K562 (cell line): ENCODE data around the gene KLHL12. TPM values are rescaled to one million over a fixed set of nuclear protein-coding genes. Genes with fewer than 3 reads are reported as not detected.
A peak's percentile ranks its signal among the peaks of the same experiment; 100 is the strongest.

ENCODE experiments used
- ETV1 ChIP-seq: fragments of 450-650 bp; conservative IDR thresholded peaks from 2 replicates; pipeline ENCODE4 v1.6.1; 2016; ENCODE audit warnings: missing genetic modification characterization, control low read depth, low read depth, missing compliant biosample characterization
- IRF2 ChIP-seq: sonication (generic); formaldehyde crosslinking; IDR thresholded peaks from 2 replicates; pipeline ENCODE4 v1.8.1; 2022; ENCODE audit warnings: mild to moderate bottlenecking, missing genetic modification reagents
- MAFG ChIP-seq: fragments of 450-650 bp; conservative IDR thresholded peaks from 2 replicates; pipeline ENCODE4 v1.6.1; 2016; ENCODE audit warnings: missing genetic modification characterization, missing compliant biosample characterization
- NKRF ChIP-seq: fragments of 450-650 bp; IDR thresholded peaks from 2 replicates; pipeline ENCODE4 v1.6.1; 2016; ENCODE audit warnings: borderline replicate concordance
- TGIF2 ChIP-seq: sonication (generic); formaldehyde crosslinking; IDR thresholded peaks from 2 replicates; pipeline ENCODE4 v1.8.1; 2022; ENCODE audit warnings: mild to moderate bottlenecking, missing genetic modification reagents, moderate library complexity
- ZNF395 ChIP-seq: fragments of 200-800 bp; sonication (Bioruptor generic); IDR thresholded peaks from 2 replicates; pipeline ENCODE4 v1.6.1; 2017; ENCODE audit warnings: missing genetic modification characterization, missing compliant biosample characterization
- ZNF592 ChIP-seq: fragments of 450-650 bp; IDR thresholded peaks from 2 replicates; pipeline ENCODE4 v1.6.1; 2017; ENCODE audit warnings: antibody characterized with exemption, mild to moderate bottlenecking
- ZNF668 ChIP-seq: fragments of 250-450 bp; sonication (Bioruptor Pico); IDR thresholded peaks from 2 replicates; pipeline ENCODE4 v1.8.0; 2022; ENCODE audit warnings: mild to moderate bottlenecking, inconsistent platforms
- ZNF766 ChIP-seq: fragments of 200-800 bp; sonication (Bioruptor generic); conservative IDR thresholded peaks from 2 replicates; pipeline ENCODE4 v1.6.1; 2016; ENCODE audit warnings: missing genetic modification characterization, missing compliant biosample characterization
- polyA plus RNA-seq, 8 experiments: library from polyadenylated mRNA; depleted of rRNA in 4 of 8; stranded (reverse) in 5 of 8; unstranded in 3 of 8; fragments of >200 nt; fragmentation: Nextera tagmentation in 2 of 8; fragmentation: Illumina TruSeq in 1 of 8; extraction: Ambion mirVana in 2 of 8; extraction: Trizol in 1 of 8; gene quantifications; 2 replicates each; pipeline versions ENCODE4 v1.2.1 to v1.2.3, GENCODE V29; 2011 to 2014; ENCODE audit warnings: inconsistent platforms in 1 of 8, missing spikeins in 1 of 8
- total RNA-seq, 7 experiments: library from RNA; depleted of rRNA in 6 of 7; stranded (reverse); fragments of >200 nt in 6 of 7; fragmentation: Illumina TruSeq in 2 of 7; extraction: Trizol in 2 of 7; gene quantifications; 2 replicates each; pipeline versions ENCODE4 v1.2.1 to v1.2.3, GENCODE V29; 2011 to 2021; ENCODE audit warnings: low replicate concordance in 1 of 7
- TF ChIP-seq, protein P1 (sequence below), 2 experiments: fragments of 450-650 bp; IDR thresholded peaks; 2 replicates each; pipeline ENCODE4 v1.6.1; 2016; ENCODE audit warnings: mild to moderate bottlenecking in 2 of 2, borderline replicate concordance in 1 of 2, low read depth in 1 of 2, moderate library complexity in 1 of 2

Gene KLHL12
- total and polyA plus RNA-seq, 9 of the 15 experiments (the other 6 are each of a cell fraction or from before 2014, with no cell fraction given) = 23.1 to 85.1 (median 35.0) TPM

DNA sequence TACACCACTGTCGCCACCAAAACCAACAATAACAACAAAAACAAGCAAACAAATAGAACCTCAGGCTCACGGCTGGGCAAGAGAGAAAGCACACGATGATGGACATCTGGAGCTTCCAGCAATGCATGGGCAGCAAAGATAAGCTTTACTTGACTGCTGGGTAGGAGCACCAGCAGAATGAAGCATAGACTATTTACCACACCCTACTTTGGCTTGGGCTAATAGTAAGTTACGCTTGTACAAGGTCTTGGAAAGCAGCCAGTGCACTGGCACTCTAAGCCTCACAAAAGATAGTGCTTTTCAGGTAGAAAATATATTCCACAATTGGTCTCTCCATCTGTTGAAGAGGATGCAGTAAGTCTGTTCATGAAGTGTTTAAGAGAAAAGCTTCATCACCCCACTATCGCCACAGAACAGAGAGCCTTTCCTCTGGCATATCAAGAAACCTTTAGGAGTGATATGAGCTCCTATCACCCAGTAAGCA is 17.4 kb upstream of the KLHL12 start (continued):
- TF ChIP-seq, protein P1, sequence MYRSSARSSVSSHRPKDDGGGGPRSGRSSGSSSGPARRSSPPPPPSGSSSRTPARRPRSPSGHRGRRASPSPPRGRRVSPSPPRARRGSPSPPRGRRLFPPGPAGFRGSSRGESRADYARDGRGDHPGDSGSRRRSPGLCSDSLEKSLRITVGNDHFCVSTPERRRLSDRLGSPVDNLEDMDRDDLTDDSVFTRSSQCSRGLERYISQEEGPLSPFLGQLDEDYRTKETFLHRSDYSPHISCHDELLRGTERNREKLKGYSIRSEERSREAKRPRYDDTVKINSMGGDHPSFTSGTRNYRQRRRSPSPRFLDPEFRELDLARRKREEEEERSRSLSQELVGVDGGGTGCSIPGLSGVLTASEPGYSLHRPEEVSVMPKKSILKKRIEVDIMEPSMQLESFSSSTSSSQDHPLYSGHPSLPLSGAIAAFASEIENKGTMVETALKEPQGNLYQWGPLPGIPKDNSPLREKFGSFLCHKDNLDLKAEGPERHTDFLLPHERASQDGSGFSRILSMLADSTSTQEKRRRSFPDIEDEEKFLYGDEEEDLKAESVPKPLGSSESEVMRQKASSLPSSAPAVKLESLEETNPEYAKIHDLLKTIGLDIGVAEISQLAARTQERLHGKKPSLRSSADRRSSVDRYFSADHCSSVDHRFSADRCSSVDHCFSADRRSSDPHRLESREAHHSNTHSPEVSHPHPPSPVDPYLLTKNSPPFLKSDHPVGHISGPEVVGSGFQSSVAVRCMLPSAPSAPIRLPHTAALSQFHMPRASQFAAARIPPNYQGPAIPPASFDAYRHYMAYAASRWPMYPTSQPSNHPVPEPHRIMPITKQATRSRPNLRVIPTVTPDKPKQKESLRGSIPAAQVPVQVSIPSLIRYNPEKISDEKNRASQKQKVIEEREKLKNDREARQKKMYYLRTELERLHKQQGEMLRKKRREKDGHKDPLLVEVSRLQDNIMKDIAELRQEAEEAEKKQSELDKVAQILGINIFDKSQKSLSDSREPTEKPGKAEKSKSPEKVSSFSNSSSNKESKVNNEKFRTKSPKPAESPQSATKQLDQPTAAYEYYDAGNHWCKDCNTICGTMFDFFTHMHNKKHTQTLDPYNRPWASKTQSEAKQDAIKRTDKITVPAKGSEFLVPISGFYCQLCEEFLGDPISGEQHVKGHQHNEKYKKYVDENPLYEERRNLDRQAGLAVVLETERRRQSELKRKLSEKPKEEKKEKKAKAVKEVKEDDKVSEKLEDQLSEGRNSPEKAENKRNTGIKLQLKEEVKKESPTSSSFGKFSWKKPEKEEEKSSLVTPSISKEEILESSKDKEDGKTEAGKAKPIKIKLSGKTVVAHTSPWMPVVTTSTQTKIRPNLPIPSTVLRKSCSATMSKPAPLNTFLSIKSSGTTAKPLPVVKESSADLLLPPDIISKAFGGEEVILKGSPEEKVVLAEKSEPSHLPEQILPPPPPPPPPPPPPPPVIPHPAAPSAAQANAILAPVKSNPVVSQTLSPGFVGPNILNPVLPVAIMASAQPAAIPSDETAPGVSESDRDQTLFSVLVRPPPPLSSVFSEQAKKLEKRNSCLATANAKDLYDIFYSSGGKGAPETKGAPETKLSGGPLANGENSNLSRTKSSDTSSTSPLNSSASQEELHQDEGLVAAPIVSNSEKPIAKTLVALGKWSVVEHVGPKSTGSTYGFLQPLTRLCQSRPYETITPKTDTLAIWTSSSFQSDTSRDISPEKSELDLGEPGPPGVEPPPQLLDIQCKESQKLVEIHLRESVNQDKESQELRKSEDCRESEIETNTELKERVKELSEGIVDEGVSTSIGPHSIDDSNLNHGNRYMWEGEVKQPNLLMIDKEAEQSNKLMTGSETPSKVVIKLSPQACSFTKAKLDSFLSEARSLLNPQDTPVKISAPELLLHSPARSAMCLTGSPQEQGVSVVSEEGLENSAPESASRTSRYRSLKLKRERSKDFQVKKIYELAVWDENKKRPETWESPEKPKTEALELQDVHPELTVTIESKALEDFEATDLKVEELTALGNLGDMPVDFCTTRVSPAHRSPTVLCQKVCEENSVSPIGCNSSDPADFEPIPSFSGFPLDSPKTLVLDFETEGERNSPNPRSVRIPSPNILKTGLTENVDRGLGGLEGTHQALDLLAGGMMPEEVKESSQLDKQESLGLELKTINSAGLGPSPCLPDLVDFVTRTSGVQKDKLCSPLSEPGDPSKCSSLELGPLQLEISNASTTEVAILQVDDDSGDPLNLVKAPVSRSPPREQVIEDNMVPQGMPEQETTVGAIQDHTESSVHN (IDR thresholded peaks at IDR 0.05; ENCODE audit: borderline replicate concordance in 1 of 2, low read depth in 1 of 2) = no peak
- TF ChIP-seq ZNF668 (no peak; the same call in 1 of the 2 replicates), ETV1 (tag) (0 out of 2 replicates have a peak, but pooled peaks have one; percentile 13), MAFG (tag) (no peak; the same call in 1 of the 2 replicates), ZNF592 (peak; percentile 71), ZNF766 (CRISPR knock-in tag) (peak; percentile 94), TGIF2 (CRISPR knock-in tag) (no peak), ZNF395 (no peak), NKRF (no peak), IRF2 (no peak)
